ENCODE data around the gene SYTL1. TPM values are rescaled to one million over a fixed set of nuclear protein-coding genes. Genes with fewer than 3 reads are reported as not detected.

The SYTL1 gene, protein sequence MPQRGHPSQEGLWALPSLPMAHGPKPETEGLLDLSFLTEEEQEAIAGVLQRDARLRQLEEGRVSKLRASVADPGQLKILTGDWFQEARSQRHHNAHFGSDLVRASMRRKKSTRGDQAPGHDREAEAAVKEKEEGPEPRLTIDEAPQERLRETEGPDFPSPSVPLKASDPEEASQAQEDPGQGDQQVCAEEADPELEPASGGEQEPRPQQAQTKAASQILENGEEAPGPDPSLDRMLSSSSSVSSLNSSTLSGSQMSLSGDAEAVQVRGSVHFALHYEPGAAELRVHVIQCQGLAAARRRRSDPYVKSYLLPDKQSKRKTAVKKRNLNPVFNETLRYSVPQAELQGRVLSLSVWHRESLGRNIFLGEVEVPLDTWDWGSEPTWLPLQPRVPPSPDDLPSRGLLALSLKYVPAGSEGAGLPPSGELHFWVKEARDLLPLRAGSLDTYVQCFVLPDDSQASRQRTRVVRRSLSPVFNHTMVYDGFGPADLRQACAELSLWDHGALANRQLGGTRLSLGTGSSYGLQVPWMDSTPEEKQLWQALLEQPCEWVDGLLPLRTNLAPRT
- 100 to 1,000 TPM in 1 of 2 experiments, 10 to 100 TPM in 1; 83.5 to 106 TPM for total RNA-seq

DNA sequence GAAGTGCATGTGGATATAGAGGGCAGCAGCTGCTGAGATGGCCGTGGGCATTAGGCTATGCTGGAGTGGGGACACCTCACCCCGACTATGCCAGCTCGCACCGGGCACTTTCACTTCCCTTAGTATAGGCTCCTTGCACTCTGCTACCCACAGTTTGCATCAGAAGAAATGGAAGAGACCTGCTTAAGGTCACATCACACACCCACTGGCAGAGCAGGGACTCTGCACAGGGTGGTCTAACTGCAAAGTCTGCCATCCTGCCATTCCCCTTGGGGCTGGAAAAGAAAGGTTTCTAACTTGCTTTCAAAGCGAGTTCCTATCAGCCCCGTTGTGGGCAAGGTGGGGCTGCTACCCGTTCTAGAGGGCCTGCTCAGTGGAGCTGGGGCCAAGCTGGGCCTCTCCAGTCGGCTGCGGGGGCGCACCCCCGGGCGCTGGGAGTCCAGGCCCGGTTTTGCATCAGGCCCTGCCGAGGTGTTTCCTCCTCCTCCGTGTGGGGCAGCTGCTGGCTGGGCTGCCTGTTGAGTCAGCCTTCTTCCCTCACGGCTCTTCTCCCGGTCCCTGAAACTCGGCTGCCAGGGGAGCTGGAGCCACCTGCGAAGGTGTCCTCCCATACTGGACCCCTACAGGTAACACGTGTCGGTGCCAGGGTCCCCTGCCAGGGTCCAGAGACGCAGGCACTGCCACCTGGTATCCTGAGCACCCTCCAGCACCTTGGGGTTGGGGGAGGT, at the start of gene SYTL1:
Gene SYTL1, plus strand, starts transcription at position 498 of the 728 bp plus-strand sequence. CDS start 3,313 bp downstream, outside the sequence.
- Mint-ChIP-seq H3K4me1 (peaks cover 44% of the 10 kb centered on the region), H3K4me3 (peak within 1 kb of the TSS; percentile 84), H3K9me3 (no peaks in the 10 kb centered on the region), H3K27ac (peak within 1 kb of the TSS; percentile 89), H3K27me3 (no peaks in the 10 kb centered on the region), H3K36me3 (ENCODE audit: low read depth) (peaks cover 19% of the 10 kb centered on the region)
- DNase-seq: peak; percentile 72
- ChIA-PET CTCF (interaction anchor here (0.6 to 9.0 kb wide), 6 partner anchors 9 to 47 kb away, joined by 3 to 68 read pairs (median 4); partner anchors contain the start of gene MAP3K6), POLR2A (no interaction called here)

DNA sequence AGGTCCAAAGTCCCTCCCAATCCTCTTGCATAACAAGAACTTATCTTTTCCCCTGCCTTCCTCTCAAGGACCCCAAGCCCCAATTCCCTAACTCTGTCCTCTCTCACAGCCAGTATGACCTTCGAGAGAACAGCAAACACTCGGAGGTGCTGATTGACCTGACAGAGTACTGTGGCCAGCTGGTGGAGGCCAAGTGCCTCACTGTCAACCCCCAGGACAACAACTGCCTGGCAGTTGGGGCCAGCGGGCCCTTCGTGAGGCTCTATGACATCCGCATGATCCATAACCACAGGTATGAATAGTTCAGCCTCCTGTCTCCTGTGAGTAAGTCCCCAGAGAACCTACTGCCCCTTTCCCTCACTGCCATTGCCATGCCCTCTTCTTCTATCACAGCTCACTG, 49.7 kb upstream of the SYTL1 start:
- Mint-ChIP-seq H3K36me3 (ENCODE audit: low read depth) (peaks cover 11% of the 10 kb centered on the region), H3K9me3 (no peaks in the 10 kb centered on the region), H3K27ac (no peak overlapping the region), H3K27me3 (no peaks in the 10 kb centered on the region), H3K4me3 (no peak overlapping the region), H3K4me1 (peaks cover 4% of the 10 kb centered on the region)
- no peak for DNase-seq
- POLR2A ChIA-PET: no interaction called here
- CTCF ChIA-PET: interaction anchor here (0.8 kb wide), 1 partner anchor 8 kb away, joined by 3 read pairs; no protein-coding TSS in a partner anchor

GRCh38 chr1:27293915-27294314, 47.9 kb upstream of the SYTL1 start:
- POLR2A ChIA-PET: no interaction called here
- Mint-ChIP-seq H3K4me1 (peaks cover 4% of the 10 kb centered on the region), H3K27ac (no peak overlapping the region), H3K4me3 (no peak overlapping the region), H3K36me3 (ENCODE audit: low read depth) (peaks cover 3% of the 10 kb centered on the region), H3K9me3 (no peaks in the 10 kb centered on the region), H3K27me3 (no peaks in the 10 kb centered on the region)
- CTCF ChIA-PET: interaction anchor here (0.9 to 1.4 kb wide), 5 partner anchors 8 to 63 kb away, joined by 3 to 5 read pairs (median 3); no protein-coding TSS in a partner anchor
- DNase-seq: no peak

DNA sequence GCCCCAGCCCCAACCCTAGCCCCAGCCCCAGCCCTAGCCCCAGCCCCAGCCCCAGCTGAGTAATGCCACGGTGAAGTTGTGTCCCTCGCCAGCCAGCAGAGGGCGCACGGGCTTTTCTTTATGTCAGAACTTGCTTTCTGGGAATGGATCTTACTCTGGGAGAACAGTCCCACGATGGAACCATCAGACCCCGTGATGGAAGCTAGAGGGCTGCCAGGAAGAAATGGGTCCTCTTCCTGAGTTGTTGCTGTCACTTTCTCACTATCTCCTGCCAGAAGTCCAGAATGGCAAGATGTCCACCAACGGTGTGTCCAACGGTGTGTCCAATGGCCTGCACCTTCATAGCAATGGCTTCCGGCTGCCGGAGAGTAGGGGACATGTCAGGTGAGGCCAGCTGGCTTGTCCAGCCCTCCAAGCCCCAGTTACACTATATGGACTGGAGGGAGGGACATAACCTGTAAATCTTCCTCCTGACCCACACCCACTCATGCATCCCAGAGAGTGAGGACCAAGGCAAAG, 45.0 kb upstream of the SYTL1 start:
- Mint-ChIP-seq H3K9me3 (no peaks in the 10 kb centered on the region), H3K27me3 (no peaks in the 10 kb centered on the region), H3K4me1 (peaks cover 5% of the 10 kb centered on the region), H3K4me3 (no peak overlapping the region), H3K27ac (no peak overlapping the region), H3K36me3 (ENCODE audit: low read depth) (peaks cover 3% of the 10 kb centered on the region)
- ChIA-PET CTCF (interaction anchor here (0.7 to 7.5 kb wide), 34 partner anchors 9 to 328 kb away, joined by 3 to 112 read pairs (median 4); partner anchors contain the start of genes CD164L2 and MAP3K6), POLR2A (no interaction called here)
- DNase-seq: peak; percentile 78

- Mint-ChIP-seq H3K36me3 (ENCODE audit: low read depth) (peaks cover 6% of the 10 kb centered on the region), H3K27me3 (no peaks in the 10 kb centered on the region), H3K4me1 (peaks cover 5% of the 10 kb centered on the region), H3K27ac (no peak overlapping the region), H3K9me3 (no peaks in the 10 kb centered on the region), H3K4me3 (no peak overlapping the region)
- CTCF ChIA-PET: interaction anchor here (1.0 to 7.5 kb wide), 19 partner anchors 9 to 308 kb away, joined by 3 to 112 read pairs (median 5); partner anchors contain the start of gene MAP3K6
- POLR2A ChIA-PET: no interaction called here
- DNase-seq: no peak
Observed at GRCh38 chr1:27297903-27298302, 43.9 kb upstream of the SYTL1 start.

GRCh38 chr1:27298632-27299384, 43.0 kb upstream of the SYTL1 start:
- no peak overlapping the region for H3K27ac Mint-ChIP-seq
- no peaks in the 10 kb centered on the region for H3K9me3 Mint-ChIP-seq
- peaks cover 3% of the 10 kb centered on the region for H3K36me3 Mint-ChIP-seq (ENCODE audit: low read depth)
- no peaks in the 10 kb centered on the region for H3K27me3 Mint-ChIP-seq
- no peak for DNase-seq
- H3K4me1 Mint-ChIP-seq: peaks cover 5% of the 10 kb centered on the region
- POLR2A ChIA-PET: no interaction called here
- CTCF ChIA-PET: interaction anchor here (0.9 to 7.5 kb wide), 14 partner anchors 11 to 313 kb away, joined by 3 to 112 read pairs (median 6); partner anchors contain the start of genes GPR3 and MAP3K6
- no peak overlapping the region for H3K4me3 Mint-ChIP-seq

DNA sequence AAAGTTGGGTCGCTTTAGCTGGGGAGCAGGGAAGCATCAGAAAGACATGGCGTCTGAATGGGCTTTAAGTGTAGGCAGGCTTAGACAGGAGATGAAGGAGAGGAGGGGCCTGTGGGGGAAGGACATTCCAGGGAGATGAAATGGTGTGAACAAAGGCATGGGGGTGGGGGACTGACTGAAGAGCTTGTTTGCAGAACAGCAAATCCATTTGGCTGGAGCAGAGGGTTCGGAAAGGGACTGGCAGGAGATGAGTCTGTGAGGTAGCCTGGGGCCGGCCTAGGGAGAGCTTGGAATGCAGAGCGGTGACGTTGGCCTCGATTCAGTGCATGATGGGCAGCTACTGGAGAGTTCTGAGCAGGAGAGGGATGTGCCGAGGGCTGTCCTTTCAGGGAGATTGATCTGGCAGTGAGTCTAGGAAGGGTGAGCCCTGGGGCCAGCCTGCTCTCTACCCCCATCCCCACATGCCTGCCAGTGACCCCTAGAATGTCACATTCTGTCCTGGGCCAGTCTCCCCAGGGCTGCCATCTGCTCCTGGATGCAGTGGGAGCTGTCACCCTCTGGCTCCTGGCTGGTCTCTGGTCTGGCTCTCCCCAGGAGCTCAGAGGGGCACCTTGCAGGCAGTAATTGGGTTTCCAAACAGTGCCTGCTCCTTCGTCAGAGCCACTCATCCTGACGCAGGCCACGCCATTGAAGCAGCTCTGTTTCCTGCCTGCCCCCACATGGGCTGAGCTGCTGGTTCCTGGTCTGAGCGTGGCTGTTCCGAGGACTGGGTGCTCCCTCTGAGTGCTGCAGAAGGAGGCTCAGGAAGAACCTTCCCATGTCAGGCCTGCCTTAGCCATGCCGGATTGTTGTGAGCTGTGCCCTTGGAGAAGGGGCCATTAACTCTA, 42.2 kb upstream of the SYTL1 start:
- Mint-ChIP-seq H3K4me3 (no peak overlapping the region), H3K4me1 (peaks cover 5% of the 10 kb centered on the region), H3K27ac (no peak overlapping the region), H3K36me3 (ENCODE audit: low read depth) (peaks cover 3% of the 10 kb centered on the region), H3K9me3 (no peaks in the 10 kb centered on the region), H3K27me3 (no peaks in the 10 kb centered on the region)
- POLR2A ChIA-PET: no interaction called here
- DNase-seq: no peak
- CTCF ChIA-PET: interaction anchor here (0.8 to 7.5 kb wide), 24 partner anchors 11 to 312 kb away, joined by 3 to 112 read pairs (median 5); partner anchors contain the start of genes AHDC1, GPR3 and MAP3K6

- ChIA-PET CTCF (interaction anchor here (0.6 to 7.5 kb wide), 33 partner anchors 8 to 311 kb away, joined by 3 to 112 read pairs (median 5); partner anchors contain the start of genes AHDC1, GPR3 and MAP3K6), POLR2A (no interaction called here)
- peaks cover 5% of the 10 kb centered on the region for H3K4me1 Mint-ChIP-seq
- H3K27me3 Mint-ChIP-seq: no peaks in the 10 kb centered on the region
- no peak overlapping the region for H3K27ac Mint-ChIP-seq
- DNase-seq: peak; percentile 75
- H3K36me3 Mint-ChIP-seq (ENCODE audit: low read depth): peaks cover 3% of the 10 kb centered on the region
- no peaks in the 10 kb centered on the region for H3K9me3 Mint-ChIP-seq
- no peak overlapping the region for H3K4me3 Mint-ChIP-seq
Observed at GRCh38 chr1:27300341-27301051, 41.3 kb upstream of the SYTL1 start.

- no peaks in the 10 kb centered on the region for H3K9me3 Mint-ChIP-seq
- no peak overlapping the region for H3K4me3 Mint-ChIP-seq
- H3K4me1 Mint-ChIP-seq: peaks cover 5% of the 10 kb centered on the region
- peaks cover 3% of the 10 kb centered on the region for H3K36me3 Mint-ChIP-seq (ENCODE audit: low read depth)
- CTCF ChIA-PET: interaction anchor here (0.6 to 7.5 kb wide), 28 partner anchors 8 to 320 kb away, joined by 3 to 112 read pairs (median 6); partner anchors contain the start of genes GPR3 and MAP3K6
- DNase-seq: no peak
- H3K27me3 Mint-ChIP-seq: no peaks in the 10 kb centered on the region
- no peak overlapping the region for H3K27ac Mint-ChIP-seq
- POLR2A ChIA-PET: no interaction called here
Observed at GRCh38 chr1:27301052-27301422, 40.8 kb upstream of the SYTL1 start.

- ChIA-PET POLR2A (interaction anchor here (0.6 kb wide), 1 partner anchor 64 kb away, joined by 3 read pairs; no protein-coding TSS in a partner anchor), CTCF (interaction anchor here (0.6 to 7.5 kb wide), 20 partner anchors 8 to 671 kb away, joined by 3 to 112 read pairs (median 4); partner anchors contain the start of genes GPR3 and MAP3K6)
- DNase-seq: no peak
- Mint-ChIP-seq H3K4me1 (peaks cover 1% of the 10 kb centered on the region), H3K9me3 (no peaks in the 10 kb centered on the region), H3K36me3 (ENCODE audit: low read depth) (peaks cover 3% of the 10 kb centered on the region), H3K27me3 (no peaks in the 10 kb centered on the region), H3K27ac (no peak overlapping the region), H3K4me3 (no peak overlapping the region)
Observed at GRCh38 chr1:27301582-27302199, 40.1 kb upstream of the SYTL1 start.
